ENCODE data around the gene FCER2. TPM values are rescaled to one million over a fixed set of nuclear protein-coding genes. Genes with fewer than 3 reads are reported as not detected.

FCER2 gene
- total RNA-seq (2021) (not detected in 2 replicates), Bru-seq, nascent RNA (not detected), BruChase-seq, experiment 1, labeled RNA remaining after a 2-hour chase (not detected), BruChase-seq, experiment 2, labeled RNA remaining after a 6-hour chase (not detected)
- long read RNA-seq = 0 reads

GRCh38 chr19:7701654-7702457 lies at the start of gene FCER2:
Gene FCER2 (minus strand): TSS chr19:7702131. CDS start chr19:7699760, 2,371 bp downstream.
- BruUV-seq (replicated peaks) = no TSS peak
- Histone ChIP-seq H3K4me3 (ENCODE audit: low read depth, low read length, poor library complexity, severe bottlenecking) (no peak within 1 kb of the TSS), H3K36me3 (ENCODE audit: insufficient read depth, low read length, poor library complexity, severe bottlenecking) (no peaks in the 10 kb centered on the region), H3K27me3 (replicated peaks; ENCODE audit: insufficient read depth, low read depth, low read length, poor library complexity) (peaks cover 12% of the 10 kb centered on the region), H3K4me1 (ENCODE audit: insufficient read depth, low read length, poor library complexity, severe bottlenecking) (no peaks in the 10 kb centered on the region), H3K27ac (ENCODE audit: low read depth, low read length, poor library complexity, severe bottlenecking) (no peak within 1 kb of the TSS), H3K9me3 (ENCODE audit: low read depth, low read length, poor library complexity, severe bottlenecking) (no peaks in the 10 kb centered on the region)
- intact Hi-C loops (cut with micrococcal nuclease; ENCODE audit: unreplicated experiment) = no loop called here
- ChIA-PET POLR2A (ENCODE audit: low non-redundant PET) (no interaction called here), CTCF (no interaction called here)
- TF ChIP-seq EZH2 (IDR thresholded peaks at IDR 0.05; ENCODE audit: borderline replicate concordance, low read depth, low read length, poor library complexity, severe bottlenecking) = no peak
- no peak for TF ChIP-seq CTCF (conservative IDR thresholded peaks at IDR 0.05; ENCODE audit: low read depth, low read length)
- DNase-seq (ENCODE audit: low spot score) = no peak

- H3K4me3 ChIP-seq (ENCODE audit: low read depth, low read length, poor library complexity, severe bottlenecking) = no peak overlapping the region
- no peaks in the 10 kb centered on the region for H3K36me3 ChIP-seq (ENCODE audit: insufficient read depth, low read length, poor library complexity, severe bottlenecking)
- no peak overlapping the region for H3K27ac ChIP-seq (ENCODE audit: low read depth, low read length, poor library complexity, severe bottlenecking)
- ChIA-PET POLR2A (ENCODE audit: low non-redundant PET) (no interaction called here), CTCF (no interaction called here)
- H3K4me1 ChIP-seq (ENCODE audit: insufficient read depth, low read length, poor library complexity, severe bottlenecking) = no peaks in the 10 kb centered on the region
- H3K27me3 ChIP-seq (replicated peaks; ENCODE audit: insufficient read depth, low read depth, low read length, poor library complexity) = no peaks in the 10 kb centered on the region
- TF ChIP-seq CTCF (conservative IDR thresholded peaks at IDR 0.05; ENCODE audit: low read depth, low read length) (no peak), EZH2 (IDR thresholded peaks at IDR 0.05; ENCODE audit: borderline replicate concordance, low read depth, low read length, poor library complexity, severe bottlenecking) (no peak)
- no TSS peak for BruUV-seq (replicated peaks)
- no peak for DNase-seq (ENCODE audit: low spot score)
- no peaks in the 10 kb centered on the region for H3K9me3 ChIP-seq (ENCODE audit: low read depth, low read length, poor library complexity, severe bottlenecking)
- intact Hi-C loops (cut with micrococcal nuclease; ENCODE audit: unreplicated experiment) = no loop called here
Measured at GRCh38 chr19:7751157-7751783, 49.3 kb upstream of the FCER2 start.

GRCh38 chr19:7748756-7749155 lies 46.8 kb upstream of the FCER2 start:
- CTCF ChIA-PET = no interaction called here
- no peak for TF ChIP-seq EZH2 (IDR thresholded peaks at IDR 0.05; ENCODE audit: borderline replicate concordance, low read depth, low read length, poor library complexity, severe bottlenecking)
- peak; percentile 46 for TF ChIP-seq CTCF (conservative IDR thresholded peaks at IDR 0.05; ENCODE audit: low read depth, low read length)
- H3K9me3 ChIP-seq (ENCODE audit: low read depth, low read length, poor library complexity, severe bottlenecking) = no peaks in the 10 kb centered on the region
- H3K36me3 ChIP-seq (ENCODE audit: insufficient read depth, low read length, poor library complexity, severe bottlenecking) = no peaks in the 10 kb centered on the region
- POLR2A ChIA-PET (ENCODE audit: low non-redundant PET) = no interaction called here
- BruUV-seq (replicated peaks) = no TSS peak
- H3K27me3 ChIP-seq (replicated peaks; ENCODE audit: insufficient read depth, low read depth, low read length, poor library complexity) = peaks cover 6% of the 10 kb centered on the region
- no peak overlapping the region for H3K27ac ChIP-seq (ENCODE audit: low read depth, low read length, poor library complexity, severe bottlenecking)
- intact Hi-C loops (cut with micrococcal nuclease; ENCODE audit: unreplicated experiment) = no loop called here
- no peaks in the 10 kb centered on the region for H3K4me1 ChIP-seq (ENCODE audit: insufficient read depth, low read length, poor library complexity, severe bottlenecking)
- peak; percentile 27 for DNase-seq (ENCODE audit: low spot score)
- H3K4me3 ChIP-seq (ENCODE audit: low read depth, low read length, poor library complexity, severe bottlenecking) = no peak overlapping the region
